Dermis microvascular lymphatic vessel endothelial cell (primary cell): Measurements from ENCODE around the gene SMARCB1. TPM values are rescaled to one million over a fixed set of nuclear protein-coding genes. Genes with fewer than 3 reads are reported as not detected.

Experiments
- DNase-seq, 2 donors: peaks; one replicate each; pipeline versions ENCODE4 v3.0.0 to v3.0.0-alpha.2; 2010; ENCODE audit warnings: low read depth in 2 of 2
- total RNA-seq: library from RNA; depleted of rRNA; stranded (reverse); fragments of >200 nt; gene quantifications from 2 replicates; pipeline ENCODE4 v1.2.1, GENCODE V29; 2014

The SMARCB1 gene
- total RNA-seq, 1 donor from 2014 or later = 19.1 TPM

GRCh38 chr22:23801886-23802377 lies 15.2 kb downstream of the SMARCB1 start:
- no peak for DNase-seq

DNA sequence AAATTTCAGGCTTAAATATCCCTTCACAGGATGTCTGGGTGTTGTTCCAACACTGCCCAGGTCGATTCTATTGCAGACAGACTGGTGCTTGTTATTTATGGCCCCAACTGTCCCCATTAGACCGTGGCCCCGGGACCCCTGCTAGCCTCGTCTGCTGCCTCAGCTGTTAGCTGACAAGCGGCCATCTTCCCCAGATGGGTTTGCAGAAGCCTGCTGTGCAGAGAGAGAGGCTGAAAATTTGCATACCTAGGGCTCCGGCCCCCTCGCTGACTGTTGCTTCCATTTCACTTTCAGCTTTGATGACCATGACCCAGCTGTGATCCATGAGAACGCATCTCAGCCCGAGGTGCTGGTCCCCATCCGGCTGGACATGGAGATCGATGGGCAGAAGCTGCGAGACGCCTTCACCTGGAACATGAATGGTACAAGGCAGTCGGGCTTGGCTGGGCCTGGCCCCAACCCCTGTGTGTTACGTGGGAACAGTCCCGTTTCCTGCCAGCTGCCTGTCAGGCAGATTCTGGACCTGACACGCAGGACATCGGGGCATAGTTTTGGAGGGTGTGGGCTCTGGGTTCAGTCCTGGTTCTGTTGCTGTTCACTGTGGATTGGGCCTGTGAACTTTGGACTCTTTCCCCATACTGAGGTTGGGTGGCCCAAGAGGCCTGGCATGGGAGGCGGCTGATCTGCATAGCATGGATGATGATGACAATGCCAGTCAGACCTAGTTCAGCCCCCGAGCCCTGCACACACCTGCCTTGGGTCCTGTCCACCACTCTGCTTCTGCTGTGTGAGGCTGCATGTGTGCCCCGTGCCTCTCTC lies 16.4 kb downstream of the SMARCB1 start:
- DNase-seq = no peak

DNA sequence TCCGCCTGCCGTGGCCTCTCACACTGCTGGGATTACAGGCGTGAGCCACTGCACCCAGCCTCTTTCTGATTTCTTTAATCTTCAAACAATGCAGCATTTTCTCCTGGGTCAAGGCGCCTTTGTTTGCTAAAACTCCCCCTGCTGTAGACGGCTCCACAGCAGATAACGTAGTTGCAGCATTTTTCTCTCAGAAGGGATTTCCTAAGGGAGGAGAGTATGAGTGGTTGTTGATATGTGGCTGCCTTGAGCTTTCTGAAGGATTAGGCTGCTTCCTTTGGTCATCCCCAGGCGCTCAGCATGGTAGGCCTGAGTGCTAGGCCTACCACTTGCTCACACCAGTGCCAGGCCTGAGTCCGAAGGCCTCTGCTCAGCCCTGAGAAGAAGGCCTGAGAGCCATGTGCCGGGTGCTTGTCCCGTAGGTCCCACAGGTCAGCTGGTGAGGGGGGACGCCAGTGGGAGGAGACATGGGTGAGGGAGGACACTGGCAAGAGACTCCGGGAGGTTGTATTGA lies 18.1 kb downstream of the SMARCB1 start:
- no peak for DNase-seq

DNA sequence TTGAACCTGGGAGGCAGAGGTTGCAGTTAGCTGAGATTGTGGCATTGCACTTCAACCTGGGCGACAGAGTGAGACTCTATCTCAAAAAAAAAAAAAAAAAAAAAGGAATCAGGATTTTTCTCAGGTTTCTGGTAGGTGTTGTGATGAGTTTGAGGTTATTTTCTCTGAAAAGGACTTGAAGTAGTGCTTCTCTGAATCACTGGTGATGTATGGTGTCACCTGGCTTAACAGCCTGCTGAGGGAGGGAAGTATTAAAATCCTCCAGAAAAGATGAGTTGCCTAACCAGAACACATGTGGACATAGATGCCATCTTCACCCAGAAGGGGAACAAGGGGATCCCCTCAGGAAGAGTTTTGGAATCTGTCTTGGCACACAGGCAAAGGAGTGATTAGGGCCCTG lies 20.1 kb downstream of the SMARCB1 start:
- no peak for DNase-seq

DNA sequence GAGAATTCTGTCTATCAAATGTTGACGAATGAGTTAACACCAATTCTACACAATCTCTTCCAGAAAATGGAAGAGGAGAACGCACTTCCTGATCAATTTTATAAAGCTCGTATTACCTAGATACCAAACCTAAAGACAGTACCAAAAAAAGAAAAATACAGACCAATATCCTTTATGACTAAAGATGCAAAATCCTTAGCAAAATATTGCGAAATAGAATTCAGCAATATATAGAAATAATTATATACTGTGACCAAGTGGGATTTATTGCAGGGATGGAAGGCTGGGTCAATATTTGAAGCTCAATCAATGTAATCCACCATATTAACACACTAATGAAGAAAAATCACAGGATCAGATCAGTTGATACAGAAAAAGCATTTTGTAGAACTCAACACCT lies 25.6 kb downstream of the SMARCB1 start:
- DNase-seq = no peak

- no peak for DNase-seq
These were observed 28.9 kb downstream of the SMARCB1 start for GRCh38 chr22:23815541-23816155.

- no peak for DNase-seq
These were observed 29.6 kb downstream of the SMARCB1 start for GRCh38 chr22:23816156-23816976.

GRCh38 chr22:23817146-23817545 lies 30.4 kb downstream of the SMARCB1 start:
- no peak for DNase-seq

GRCh38 chr22:23818541-23818940 lies 31.8 kb downstream of the SMARCB1 start:
- no peak for DNase-seq

DNA sequence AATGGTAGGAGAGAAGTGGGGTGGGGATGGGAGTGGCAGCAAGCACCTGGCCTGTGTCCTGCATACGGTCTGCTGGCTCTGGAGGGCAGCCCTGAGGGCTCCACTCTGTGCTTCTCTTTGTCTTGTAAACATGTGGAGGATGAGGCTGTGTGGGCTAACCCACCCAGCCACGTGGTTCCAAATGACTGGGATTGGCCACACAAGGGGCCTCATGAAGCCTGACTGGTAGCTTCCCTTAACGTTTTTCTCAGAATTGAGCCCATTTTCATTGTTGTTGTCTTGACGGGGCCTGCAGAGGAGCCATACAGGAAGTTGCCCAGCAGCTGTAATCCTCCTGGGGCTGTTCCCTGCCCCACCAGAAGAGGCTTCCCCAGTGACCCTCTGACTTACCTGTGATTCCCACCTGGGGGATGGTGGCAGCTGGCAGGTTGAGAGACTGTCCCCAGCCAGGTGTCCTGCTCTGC lies 34.0 kb downstream of the SMARCB1 start:
- no peak for DNase-seq

- no peak for DNase-seq
These were observed 35.4 kb downstream of the SMARCB1 start for GRCh38 chr22:23822101-23822671.

DNA sequence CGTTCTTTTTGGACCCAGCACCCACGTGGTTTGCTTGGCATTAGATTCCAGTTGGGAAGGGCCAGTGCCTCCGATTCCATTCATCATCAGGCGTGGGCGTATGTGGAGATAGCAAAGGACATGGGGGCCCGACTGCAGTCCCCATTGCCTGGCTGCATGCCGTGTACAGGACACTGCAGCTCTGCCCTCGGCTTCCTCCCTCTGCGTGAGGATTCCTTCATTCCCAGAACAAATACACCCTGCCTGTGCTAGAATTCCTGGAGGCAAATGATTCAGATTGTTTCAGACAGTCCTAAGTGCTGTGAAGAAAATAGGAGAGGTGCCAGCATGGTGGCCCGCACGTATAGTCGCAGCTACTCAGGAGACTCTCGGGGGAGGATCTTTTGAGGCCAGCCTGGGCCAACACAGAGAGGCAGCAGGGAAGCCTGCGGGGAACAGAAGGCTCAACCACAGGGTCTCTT lies 36.6 kb downstream of the SMARCB1 start:
- no peak for DNase-seq

GRCh38 chr22:23824476-23825245 lies 37.9 kb downstream of the SMARCB1 start:
- DNase-seq = no peak

- no peak for DNase-seq
These were observed 38.6 kb downstream of the SMARCB1 start for GRCh38 chr22:23825246-23825905.

GRCh38 chr22:23826510-23827350 lies 40.0 kb downstream of the SMARCB1 start:
- no peak for DNase-seq

GRCh38 chr22:23827351-23827995 lies 40.7 kb downstream of the SMARCB1 start:
- no peak for DNase-seq

DNA sequence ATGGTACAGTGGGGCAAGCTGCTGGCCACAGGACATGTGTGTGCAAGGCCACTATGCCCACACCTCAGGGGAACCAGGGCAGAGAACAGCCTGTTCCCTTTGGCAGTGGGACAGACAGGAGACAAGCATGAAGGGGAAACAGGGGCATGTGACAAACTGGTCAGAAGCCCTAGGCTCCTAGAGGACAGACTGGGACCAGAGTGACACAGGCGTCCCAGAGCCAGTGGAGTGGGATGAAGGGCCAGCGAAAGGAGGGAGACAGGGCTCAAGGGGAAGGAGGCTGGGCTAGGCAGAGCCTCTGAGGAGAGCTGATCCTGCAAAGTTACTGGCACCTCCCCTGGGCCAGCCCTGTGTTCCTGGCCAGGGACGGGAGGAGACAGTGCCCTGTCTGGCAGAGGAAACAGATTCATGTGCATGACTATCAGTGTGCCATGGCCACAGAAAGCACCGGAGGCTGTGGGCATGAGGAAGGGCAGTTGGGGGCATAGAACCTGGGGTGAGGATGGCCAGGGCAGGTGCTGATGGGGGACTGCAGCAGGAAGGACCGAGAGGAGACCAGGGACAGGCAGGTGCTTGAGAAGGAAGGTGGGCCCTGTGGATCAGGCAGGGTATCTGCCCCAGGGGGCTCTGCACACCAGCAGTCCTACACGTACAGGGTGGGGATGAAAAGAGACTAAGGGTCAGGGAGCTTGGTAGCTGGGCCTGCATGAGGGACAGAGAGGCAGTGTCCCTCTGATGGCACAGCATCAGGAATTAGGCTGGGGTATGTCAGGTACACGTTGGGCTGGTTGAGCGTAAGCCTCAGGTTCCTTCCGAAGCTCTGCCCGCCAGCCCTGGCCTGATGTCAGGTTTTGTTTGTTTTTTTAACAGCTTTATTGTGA lies 42.3 kb downstream of the SMARCB1 start:
- no peak for DNase-seq
